ENCODE data around the gene IGSF3.

- TF ChIP-seq POLR2A (IDR thresholded peaks at IDR 0.05) (no peak), CTCF (IDR thresholded peaks at IDR 0.05 in 8 of 11, conservative IDR thresholded peaks at IDR 0.05 in 3 of 11) (no peak), POLR2AphosphoS5 (IDR thresholded peaks at IDR 0.05) (no peak)
These were observed 26.4 kb upstream of the IGSF3 start for GRCh38 chr1:116693759-116694480.
